Measurements from ENCODE around the gene XYLT2. TPM values are rescaled to one million over a fixed set of nuclear protein-coding genes. Genes with fewer than 3 reads are reported as not detected.
"Not testable (repeated sequence)": the region's sequence is repeated elsewhere in the genome, so short reads cannot be mapped to it uniquely, and the experiment has no call there.

The XYLT2 gene
- total RNA-seq, result 10 to 100 TPM; 18.1 to 21.9 TPM
- long read RNA-seq, donor 1, partial matches to known transcripts, result 2 of 7 reads
- long read RNA-seq, donor 1, other reads (novel, unspliced or antisense), result 2 of 7 reads
- long read RNA-seq, donor 2, transcript XYLT2-201 (11 exons, 3,507 nt), result major isoform, 9 of 36 reads
- long read RNA-seq, donor 2, partial matches to known transcripts, result 19 of 36 reads
- long read RNA-seq, donor 2, other reads (novel, unspliced or antisense), result 4 of 36 reads

DNA sequence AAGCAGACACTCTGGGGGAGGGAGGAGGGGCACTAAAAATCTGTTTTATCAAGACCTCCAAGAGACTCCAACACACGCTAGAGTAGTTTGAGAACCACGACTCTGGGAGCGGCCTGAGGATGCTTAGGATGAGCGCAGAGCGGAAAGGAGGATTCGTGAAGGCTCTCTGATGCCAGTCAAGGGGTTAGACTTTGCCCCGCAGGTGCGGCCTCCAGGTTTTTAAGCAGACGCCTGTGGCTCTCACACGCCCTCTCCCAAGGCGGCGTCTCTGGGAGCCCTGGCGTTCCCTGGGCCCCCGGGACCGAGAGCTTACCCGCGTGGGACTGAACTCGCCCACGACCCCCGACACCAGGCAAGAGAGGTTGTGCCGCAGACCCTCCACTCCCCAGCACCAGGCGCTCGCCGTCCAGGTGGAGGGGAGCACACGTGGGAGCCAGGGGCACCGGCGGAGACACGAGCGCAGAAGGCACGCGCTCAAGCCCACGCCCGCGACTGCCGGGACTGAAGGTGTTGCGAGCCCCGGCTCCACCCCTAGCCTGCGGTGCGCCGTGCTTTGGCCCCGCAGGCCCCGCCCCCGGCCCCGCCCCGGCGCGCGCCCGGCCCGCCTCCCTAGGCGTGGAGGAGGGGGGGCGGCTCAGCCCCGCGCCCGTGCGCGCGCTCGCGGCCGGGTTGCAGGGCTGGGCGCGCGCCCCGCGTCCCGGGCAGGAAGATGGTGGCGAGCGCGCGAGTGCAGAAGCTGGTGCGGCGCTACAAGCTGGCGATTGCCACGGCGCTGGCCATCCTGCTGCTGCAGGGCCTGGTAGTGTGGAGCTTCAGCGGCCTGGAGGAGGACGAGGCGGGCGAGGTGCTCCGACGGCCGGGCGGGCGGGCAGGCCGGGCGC is at the start of gene XYLT2:
Gene XYLT2, plus strand, starts transcription at position 695 of the 881 bp plus-strand sequence. Its CDS starts 15 bp downstream, at position 710.
- DNase-seq (ENCODE audit: low spot score), result peak; percentile 95
- intact Hi-C loops (cut with DNase I), result no loop called here

DNA sequence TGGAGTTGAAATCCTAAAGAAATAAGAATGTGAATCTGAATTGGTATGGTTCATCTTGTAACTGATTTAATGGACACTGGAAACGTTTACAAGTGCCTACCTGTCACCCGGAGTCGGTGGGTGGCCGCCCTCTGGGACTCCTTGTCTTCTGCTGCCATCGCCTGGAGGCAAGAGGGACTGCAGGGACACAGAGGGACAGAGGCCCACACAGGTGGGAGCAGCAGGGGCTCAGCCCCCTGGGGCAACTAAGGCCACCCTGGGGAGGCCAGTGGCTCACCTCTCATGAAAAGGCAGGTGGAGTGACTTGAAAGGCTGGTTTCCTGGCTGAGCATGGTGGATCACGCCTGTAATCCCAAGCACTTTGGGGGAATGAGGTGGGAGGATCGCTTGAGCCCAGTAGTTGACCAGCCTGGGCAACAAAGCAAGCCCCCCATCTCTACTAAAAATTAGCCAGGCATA is 48.5 kb upstream of the XYLT2 start:
- intact Hi-C loops (cut with DNase I), result loop anchor here (10.0 kb wide), 3 partner anchors 173 to 203 kb away; partner anchors contain the start of gene PDK2 (in 1 of the 2)
- DNase-seq (ENCODE audit: low spot score), result peak; percentile 89

DNA sequence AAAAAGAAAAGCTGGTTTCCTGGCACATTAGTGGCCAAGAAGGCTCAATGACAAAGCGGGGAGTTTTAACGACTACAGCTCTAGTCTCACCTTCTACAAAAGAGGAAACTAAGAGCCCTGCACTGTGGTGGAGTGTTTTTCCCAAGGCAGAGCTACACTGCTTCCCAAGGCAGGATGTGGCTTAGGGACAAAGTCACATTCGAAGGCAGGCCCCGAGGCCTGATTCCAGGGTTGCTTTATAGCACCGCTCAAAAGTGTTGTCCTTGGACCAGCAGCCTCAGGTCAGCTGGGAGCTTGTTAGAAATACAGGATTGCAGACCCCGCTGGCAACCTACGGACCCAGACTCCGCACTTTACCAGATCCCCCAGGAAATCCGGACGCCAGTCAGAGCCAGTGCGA is 47.9 kb upstream of the XYLT2 start:
- no peak for DNase-seq (ENCODE audit: low spot score)
- intact Hi-C loops (cut with DNase I), result loop anchor here (10.0 kb wide), 3 partner anchors 173 to 203 kb away; partner anchors contain the start of gene PDK2 (in 1 of the 2)

DNA sequence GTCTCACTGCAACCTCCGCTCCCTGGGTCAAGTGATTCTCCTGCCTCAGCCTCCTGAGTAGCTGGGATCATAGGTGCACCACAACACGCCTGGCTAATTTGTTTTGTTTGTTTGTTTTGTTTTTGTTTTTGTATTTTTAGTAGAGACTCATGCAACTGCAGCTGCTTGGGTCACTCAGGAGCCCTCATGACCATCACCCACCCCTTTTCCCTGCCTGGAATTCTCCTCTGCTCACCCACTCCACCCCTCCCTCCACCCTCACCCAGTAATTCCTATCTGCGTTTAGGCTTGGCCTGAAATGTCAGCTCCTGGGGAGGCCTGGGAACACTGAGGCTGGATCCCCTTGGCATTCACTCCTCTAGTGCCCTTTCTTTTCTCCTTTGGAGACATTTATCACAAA is 46.1 kb upstream of the XYLT2 start:
- no peak for DNase-seq (ENCODE audit: low spot score)
- intact Hi-C loops (cut with DNase I), result loop anchor here (10.0 kb wide), 3 partner anchors 175 to 205 kb away; partner anchors contain the start of gene PDK2 (in 1 of the 2)

DNA sequence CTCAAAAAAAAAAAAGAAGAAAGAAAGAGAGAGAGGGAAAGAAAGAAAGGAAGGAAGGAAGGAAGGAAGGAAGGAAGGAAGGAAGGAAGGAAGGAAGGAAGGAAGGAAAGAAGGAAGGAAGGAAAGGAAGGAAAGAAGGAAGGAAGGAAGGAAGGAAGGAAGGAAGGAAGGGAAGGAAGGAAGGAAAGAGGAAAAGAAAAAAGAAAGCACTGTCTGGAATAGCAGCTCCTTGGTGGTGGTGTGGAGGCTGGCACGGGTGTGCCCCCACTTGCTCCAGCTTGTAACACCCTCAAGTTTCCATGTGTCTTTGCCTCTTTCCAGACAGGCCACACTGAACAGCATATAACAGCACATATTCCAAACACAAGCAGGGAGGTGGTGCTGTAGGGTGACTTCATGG is 45.1 kb upstream of the XYLT2 start:
- intact Hi-C loops (cut with DNase I); DNase-seq (ENCODE audit: low spot score): not testable (repeated sequence)

DNA sequence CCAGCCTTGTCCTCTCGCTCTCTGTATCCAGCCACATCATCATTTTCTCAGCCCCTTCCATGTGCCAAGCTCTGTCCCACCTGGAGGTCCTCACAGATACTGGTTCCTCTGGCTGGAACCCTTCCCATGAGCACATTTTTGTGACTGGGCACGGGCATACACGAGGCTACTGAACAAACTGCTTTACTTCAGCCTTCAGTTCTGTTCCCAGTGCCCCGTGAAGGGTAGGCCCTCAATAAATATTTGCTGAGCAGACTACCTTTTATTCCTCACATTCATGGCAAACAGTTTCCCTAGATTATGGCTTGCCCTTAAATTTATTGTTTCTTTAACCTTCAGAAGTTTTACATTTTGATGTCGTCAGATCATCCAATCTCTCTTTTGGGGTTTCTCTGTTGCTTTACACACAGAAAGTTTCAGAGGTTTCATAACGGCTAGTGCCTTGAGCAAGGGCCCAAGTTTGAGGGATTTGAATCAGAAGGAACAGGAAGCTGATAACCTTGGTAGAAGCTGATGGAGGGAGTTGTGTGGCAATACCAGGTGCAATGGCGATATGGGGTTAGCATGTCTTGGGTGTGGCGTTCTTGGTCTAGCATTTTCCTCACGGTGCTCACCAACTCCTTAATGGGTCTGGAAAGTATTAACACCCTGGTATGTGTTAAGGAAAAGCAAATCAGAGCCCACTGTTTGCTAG is 43.9 kb upstream of the XYLT2 start:
- intact Hi-C loops (cut with DNase I), result no loop called here

DNA sequence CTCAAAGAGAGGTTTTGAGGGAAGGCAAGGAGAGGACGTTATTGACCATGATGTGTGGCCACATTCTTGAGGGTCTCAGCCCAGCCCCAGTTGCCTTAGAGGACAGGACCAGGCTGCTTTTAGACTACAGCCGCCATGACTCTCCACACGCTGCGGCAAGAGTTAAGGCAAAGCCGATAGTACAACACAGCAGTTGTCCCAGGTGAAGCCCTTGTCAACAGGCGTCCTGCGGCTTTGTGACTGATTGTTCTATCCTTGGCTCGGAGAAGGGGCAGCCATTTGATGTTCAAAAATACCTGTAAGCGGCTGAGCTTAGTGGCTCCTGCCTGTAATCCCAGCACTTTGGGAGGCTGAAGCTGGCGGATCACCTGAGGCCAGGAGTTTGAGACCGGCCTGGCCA is 42.9 kb upstream of the XYLT2 start:
- intact Hi-C loops (cut with DNase I), result no loop called here
- DNase-seq (ENCODE audit: low spot score), result no peak

More for the DNA sequence above, 43.9 kb upstream of the XYLT2 start:
- no peak for DNase-seq (ENCODE audit: low spot score)

DNA sequence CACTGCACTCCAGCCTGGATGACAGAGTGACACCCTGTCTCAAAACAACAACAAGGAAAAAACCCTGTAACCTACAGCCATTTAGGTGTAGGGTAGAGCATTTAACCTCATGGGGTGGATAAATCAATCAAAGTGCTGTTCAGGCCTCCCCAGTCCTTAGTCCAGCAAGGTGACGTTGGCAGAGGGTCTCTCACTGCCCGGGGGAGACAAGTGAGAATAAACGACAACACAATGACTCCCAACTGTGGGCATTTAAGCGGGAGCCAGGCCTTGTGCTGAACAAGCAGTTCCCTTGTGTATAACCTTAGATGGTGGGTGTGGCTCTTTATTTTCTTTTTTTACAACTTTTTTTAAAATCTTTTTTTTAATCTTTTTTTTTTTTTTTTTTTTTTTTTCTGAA is 42.3 kb upstream of the XYLT2 start:
- intact Hi-C loops (cut with DNase I), result no loop called here

DNA sequence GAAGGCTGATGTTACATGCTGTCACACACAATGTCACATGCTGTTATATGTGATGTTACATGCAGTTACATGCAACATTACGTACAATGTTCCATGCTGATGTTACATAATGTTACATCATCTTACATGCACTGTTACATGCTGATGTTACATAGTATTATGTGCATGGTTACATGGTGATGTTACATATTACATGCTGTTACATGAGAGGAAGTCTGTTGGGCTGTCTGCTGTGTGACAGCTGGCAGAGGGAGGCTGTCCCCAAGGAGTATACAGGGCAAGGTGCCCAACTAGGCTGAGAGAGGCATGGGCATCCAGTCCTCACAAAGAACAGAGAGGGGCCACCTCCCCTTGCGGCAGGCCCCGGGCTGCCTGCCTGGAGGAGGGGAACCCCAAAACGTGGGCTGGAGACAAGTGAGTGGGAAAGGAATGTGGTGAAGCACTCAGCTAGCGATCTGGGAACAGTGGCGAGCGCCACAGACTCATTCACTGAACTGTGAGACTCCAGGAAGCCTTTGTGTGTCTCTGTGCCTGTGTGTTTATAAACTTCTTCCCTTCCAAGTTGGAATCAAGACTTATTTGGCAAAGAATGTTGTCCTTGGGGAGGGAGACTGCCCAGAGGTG is 41.0 kb upstream of the XYLT2 start:
- intact Hi-C loops (cut with DNase I), result loop anchor here in 1 of 2 donors (5.0 kb wide), 1 partner anchor 268 kb away; no protein-coding TSS in a partner anchor
- DNase-seq (ENCODE audit: low spot score), result no peak

More for the DNA sequence above, 42.3 kb upstream of the XYLT2 start:
- DNase-seq (ENCODE audit: low spot score), result no peak

DNA sequence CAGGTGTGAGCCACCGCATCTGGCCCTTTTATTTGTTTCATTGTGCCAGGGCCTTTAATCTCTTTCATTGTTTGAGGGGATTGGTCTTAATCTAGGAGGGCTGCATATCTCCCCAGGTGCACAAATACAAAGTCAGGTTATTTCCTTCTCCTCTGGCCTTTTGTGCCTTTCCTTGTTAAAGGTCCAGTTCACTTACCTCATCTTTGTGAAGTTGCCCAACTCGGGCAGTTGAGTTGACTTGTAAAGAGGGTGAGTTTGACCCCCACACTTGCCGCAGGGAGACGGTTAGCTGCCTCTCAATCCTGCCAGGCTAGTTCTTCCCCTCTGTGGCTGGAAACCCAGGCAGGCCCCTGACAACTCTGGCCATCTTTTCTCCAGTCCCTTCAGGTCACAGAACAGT is 38.3 kb upstream of the XYLT2 start:
- no peak for DNase-seq (ENCODE audit: low spot score)
- intact Hi-C loops (cut with DNase I), result loop anchor here in 1 of 2 donors (5.0 kb wide), 1 partner anchor 270 kb away; no protein-coding TSS in a partner anchor

DNA sequence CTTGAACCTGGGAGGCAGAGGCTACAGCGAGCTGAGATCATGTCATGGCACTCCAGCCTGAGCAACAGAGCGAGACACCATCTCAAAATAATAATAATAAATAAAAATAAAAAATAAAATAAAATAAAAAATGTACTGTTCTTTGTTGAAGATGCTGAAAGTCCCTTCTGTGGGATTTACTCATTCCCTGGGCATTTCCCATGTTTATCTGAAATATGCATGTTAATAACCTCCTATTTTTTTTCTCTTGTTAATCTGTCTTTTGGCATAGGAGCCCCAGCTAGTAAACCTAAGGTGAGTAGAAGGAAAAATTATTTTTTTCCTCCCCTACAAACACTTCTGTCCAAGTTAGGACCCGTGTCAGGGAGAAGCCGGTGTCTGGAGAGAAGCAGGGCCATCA is 37.3 kb upstream of the XYLT2 start:
- intact Hi-C loops (cut with DNase I), result loop anchor here in 1 of 2 donors (5.0 kb wide), 1 partner anchor 271 kb away; no protein-coding TSS in a partner anchor
- DNase-seq (ENCODE audit: low spot score), result no peak

DNA sequence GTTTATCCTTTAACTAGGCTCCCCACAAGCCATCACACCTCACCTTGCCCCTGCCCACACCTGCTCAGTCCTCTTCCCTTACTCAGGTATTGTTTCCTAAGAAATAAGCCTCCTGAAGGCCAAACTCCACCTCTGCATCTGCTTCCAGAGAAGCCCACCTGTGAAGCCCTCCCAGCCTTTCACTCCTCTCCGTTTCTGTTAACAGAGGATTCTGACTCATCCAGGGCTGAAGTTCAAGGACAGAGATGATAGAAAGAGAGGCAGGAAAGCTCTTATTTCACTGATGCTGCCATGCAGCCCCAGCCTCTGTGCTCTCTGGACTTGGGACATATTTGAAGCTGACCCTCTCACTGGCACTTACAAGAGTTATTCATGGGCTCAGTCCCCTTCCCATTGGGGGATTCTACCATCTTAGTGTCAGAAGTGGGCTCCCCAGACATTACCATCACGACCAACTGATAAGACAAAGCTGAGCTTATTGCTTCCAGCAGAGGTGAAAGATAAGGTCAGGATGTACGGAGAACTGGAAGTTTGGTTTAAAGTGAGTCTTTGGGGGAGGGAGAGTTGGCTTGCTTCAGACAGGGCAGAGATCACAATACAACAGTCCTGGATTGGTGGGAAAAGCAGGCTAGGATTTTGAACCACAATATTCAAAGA is 35.3 kb upstream of the XYLT2 start:
- intact Hi-C loops (cut with DNase I), result no loop called here
- no peak for DNase-seq (ENCODE audit: low spot score)

DNA sequence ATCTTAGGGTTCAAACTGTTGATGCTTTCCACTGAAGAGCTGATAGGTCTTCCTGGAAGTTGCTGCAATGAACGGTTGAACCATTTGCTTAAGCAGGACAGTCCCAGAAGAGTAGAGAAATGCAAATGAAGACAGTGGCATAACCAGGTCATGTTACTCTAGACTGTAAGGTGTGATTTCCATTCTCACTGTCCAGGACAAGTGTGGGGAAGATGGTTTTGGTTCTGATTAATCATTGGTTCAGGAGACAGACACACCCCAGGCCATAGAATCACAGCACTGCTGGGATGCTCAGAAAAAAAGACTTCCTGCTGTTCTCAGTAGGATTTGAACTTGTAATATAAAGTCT is 34.8 kb upstream of the XYLT2 start:
- intact Hi-C loops (cut with DNase I), result no loop called here
- no peak for DNase-seq (ENCODE audit: low spot score)

DNA sequence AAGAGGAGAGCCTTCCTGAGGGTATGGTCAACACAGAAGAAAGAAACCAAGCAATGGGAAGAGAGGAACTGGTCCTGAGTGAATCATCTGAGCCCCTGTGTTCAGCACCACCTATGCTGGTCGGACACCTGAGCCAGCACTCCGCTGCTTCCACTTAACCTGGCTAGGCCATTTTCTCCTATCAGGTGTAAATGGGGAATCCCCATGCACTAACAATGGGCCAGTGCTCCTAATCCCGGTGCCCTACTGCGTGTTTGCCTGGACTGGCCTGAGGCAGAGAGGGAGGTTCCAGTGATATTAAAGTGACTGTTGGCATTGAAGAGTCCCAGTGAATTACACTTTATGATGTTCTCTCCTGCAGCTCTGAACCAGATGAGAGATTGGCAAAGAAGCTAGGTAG is 34.4 kb upstream of the XYLT2 start:
- intact Hi-C loops (cut with DNase I), result no loop called here

DNA sequence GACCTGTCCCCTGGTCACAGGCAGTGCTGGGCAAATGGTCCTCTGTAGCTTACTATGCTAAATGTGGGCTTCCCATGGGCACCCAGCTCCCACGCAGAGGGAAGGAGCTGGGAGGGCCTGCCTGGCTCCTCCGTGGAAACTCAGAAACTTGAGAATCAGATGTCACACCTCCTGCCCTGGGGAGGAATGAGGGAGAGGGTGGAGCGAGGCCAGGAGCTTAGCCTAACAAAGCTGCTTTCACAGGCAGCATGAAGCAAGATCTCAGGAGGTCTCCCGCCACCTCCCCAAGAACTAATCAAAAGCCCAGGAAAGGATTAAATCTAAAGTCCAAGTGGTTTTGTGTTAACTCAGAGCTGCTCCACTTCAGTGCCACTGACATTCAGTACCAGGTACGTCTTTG is 33.6 kb upstream of the XYLT2 start:
- DNase-seq (ENCODE audit: low spot score), result no peak
- intact Hi-C loops (cut with DNase I), result no loop called here

More for the DNA sequence above, 34.4 kb upstream of the XYLT2 start:
- DNase-seq (ENCODE audit: low spot score), result no peak

DNA sequence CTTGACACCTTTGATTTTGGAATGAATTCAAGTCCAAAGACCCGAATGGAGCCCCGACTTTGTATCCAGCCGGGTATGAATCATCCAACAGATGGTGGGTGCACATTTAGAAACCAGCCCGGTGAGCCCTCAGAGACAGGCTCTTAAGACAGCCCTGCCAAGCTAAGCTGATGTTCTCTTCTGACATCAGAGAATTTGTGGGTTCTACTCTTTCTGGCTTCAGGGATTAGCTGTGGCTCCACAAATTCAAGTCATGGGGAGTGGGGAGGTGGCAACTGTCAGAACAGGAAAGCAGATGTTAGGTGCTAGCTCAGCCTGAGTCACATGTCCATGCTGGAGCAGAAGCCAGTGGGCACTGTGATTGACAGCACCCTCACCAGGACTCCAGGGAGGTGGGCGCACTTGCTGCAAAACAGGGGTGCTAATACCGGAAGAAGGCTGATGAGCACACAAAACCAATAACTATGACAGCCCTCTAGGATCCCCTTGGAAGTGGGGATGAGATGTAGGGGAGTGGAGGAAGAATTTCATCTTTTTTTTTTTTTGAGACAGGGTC is 31.4 kb upstream of the XYLT2 start:
- intact Hi-C loops (cut with DNase I), result no loop called here
- peak; percentile 67 for DNase-seq (ENCODE audit: low spot score)

DNA sequence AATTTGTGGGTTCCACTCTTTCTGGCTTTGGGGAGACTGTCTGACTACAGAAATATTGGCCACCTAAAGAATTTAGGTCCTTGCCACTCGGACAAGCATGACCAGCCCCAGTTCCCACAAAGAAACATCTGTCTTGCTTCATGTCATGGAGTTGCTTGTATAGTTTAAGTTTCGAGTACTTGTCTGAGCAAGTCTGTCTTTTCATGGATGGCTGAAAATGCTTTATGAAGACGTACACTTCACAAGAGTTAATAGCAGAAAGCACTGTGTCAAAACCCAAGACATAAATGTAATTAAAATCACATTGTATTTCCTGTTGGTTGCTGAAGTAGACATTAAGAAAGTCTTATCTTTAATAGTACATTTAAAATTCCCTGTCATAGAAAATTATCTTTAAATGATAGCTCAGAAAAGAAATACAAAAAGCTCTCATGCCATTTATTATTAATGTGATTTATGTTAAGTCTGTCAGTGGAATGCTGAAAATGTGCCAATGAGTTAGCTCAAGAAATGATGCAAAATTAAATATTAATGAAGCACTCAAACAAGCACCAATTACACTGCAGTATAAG is 29.8 kb upstream of the XYLT2 start:
- intact Hi-C loops (cut with DNase I), result no loop called here
- DNase-seq (ENCODE audit: low spot score), result no peak

DNA sequence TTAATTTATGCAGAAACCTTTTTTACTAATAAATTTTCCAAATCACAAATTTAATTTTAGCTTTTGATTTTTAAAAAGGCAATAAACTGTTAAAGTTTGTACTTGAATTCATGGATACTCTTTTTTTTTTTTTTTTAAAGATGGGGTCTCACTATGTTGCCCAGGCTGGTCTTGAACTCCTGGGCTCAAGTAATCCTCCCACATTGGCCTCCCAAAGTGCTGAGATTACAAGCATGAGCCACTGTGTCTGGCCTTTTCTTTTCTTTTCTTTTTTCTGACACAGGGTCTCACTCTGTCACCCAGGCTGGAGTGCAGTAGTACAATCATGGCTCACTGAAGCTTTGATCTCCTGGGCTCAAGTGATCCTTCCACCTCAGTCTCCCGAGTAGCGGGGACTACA is 29.3 kb upstream of the XYLT2 start:
- DNase-seq (ENCODE audit: low spot score); intact Hi-C loops (cut with DNase I): not testable (repeated sequence)

Measured in posterior vena cava (tissue), 2 donors.